Panc1 (cell line): ENCODE measurements around the gene SNX10.

ENCODE experiments used
- CTCF ChIP-seq: fragments of 450-650 bp; IDR thresholded peaks from 2 replicates; pipeline ENCODE4 v1.5.1; 2017; ENCODE audit warnings: mild to moderate bottlenecking
- SIN3A ChIP-seq: IDR thresholded peaks from 2 replicates; pipeline ENCODE4 v1.6.1; 2012; ENCODE audit warnings: low read depth, mild to moderate bottlenecking, low read length, moderate library complexity, borderline replicate concordance; ENCODE audit not compliant: insufficient read depth

GRCh38 chr7:26321435-26321834 lies 29.8 kb downstream of the SNX10 start:
- TF ChIP-seq CTCF (no peak), SIN3A (no peak)
